ENCODE measurements around the gene NUDCD3. TPM values are rescaled to one million over a fixed set of nuclear protein-coding genes. Genes with fewer than 3 reads are reported as not detected.

NUDCD3 gene
- total RNA-seq, 1 donor from 2014 or later = 43.5 TPM

DNA sequence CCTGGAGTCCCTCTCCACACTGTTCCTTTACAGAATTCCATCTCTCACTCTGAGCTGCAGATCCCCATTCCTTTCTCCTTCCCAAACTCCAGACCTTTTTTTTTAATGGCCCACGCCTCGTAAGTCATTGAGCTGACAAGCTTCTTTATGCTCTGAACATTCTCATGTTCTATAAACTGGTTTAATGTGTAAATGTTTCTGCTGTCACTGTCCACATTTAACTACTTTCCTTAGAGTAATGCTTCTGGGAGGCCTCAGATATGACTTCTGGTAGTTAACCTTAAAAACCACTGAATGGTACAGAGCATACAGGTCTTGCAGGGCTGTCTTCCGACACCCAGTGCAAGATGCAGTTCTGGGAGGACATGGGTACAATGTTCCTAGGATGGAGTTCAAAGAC is 94.0 kb downstream of the NUDCD3 start:
- no peak overlapping the region for H3K4me3 ChIP-seq (ENCODE audit: low read depth, low read length)
- TF ChIP-seq, protein P1, sequence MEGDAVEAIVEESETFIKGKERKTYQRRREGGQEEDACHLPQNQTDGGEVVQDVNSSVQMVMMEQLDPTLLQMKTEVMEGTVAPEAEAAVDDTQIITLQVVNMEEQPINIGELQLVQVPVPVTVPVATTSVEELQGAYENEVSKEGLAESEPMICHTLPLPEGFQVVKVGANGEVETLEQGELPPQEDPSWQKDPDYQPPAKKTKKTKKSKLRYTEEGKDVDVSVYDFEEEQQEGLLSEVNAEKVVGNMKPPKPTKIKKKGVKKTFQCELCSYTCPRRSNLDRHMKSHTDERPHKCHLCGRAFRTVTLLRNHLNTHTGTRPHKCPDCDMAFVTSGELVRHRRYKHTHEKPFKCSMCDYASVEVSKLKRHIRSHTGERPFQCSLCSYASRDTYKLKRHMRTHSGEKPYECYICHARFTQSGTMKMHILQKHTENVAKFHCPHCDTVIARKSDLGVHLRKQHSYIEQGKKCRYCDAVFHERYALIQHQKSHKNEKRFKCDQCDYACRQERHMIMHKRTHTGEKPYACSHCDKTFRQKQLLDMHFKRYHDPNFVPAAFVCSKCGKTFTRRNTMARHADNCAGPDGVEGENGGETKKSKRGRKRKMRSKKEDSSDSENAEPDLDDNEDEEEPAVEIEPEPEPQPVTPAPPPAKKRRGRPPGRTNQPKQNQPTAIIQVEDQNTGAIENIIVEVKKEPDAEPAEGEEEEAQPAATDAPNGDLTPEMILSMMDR (conservative IDR thresholded peaks at IDR 0.05; ENCODE audit: low read depth, low read length) = no peak
- no peak for DNase-seq (ENCODE audit: low read depth)

DNA sequence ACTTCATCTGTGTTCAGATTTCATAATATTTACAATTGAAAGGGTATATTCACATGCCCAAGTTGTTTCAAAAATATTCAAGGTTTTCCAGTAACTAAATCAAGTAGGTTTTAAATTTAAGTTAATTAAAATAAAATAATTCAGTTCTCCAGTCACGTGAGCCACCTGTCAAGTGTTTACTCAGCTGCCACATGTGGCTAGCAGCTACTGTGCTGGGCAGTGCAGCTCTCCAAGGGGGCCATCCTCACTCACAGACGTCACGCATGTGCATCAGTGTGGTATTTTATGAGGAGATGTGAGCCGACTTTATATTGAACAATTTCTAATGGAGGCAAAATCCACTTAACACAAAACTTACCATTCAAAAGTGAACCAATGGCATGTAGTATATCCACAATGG is 95.4 kb downstream of the NUDCD3 start:
- no peak for DNase-seq (ENCODE audit: low read depth)
- no peak overlapping the region for H3K4me3 ChIP-seq (ENCODE audit: low read depth, low read length)
- TF ChIP-seq, protein P1 (conservative IDR thresholded peaks at IDR 0.05; ENCODE audit: low read depth, low read length) = no peak

DNA sequence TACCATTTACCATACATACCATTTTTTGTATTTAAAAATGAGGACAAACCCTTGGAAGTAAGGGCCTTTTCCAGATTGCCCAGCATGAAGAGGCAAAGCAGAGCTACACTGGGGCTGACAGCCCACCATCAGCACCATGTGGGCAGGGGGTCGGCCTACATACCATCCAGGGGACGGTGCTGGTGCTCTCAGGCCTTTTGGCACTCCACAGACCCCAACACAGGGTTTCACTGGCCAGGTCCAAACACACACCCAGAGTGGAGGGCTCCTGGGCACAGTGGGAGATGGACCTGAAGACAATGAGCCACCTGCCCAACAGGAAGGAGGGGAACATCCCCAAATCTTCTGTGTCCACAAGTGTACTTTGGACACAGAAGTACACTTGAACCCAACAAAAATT is 95.8 kb downstream of the NUDCD3 start:
- DNase-seq (ENCODE audit: low read depth) = no peak
- H3K4me3 ChIP-seq (ENCODE audit: low read depth, low read length) = no peak overlapping the region
- TF ChIP-seq, protein P1 (conservative IDR thresholded peaks at IDR 0.05; ENCODE audit: low read depth, low read length) = no peak

DNA sequence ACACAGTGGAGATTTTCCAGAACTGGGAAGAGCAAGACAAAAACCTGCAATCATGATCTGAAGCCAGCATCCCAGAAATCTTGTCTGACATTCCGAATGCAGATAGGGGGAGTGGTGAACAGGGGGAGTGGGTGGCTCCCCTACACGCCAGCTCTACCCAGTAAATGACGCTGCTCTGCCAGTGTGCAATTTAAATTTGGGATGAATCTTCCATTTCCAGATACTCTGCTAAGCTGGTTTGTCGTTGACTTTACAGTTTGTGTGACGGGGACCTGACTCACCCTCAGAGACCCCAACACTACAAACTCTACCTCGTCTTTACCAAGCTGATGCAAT is 96.4 kb downstream of the NUDCD3 start:
- DNase-seq (ENCODE audit: low read depth) = no peak
- TF ChIP-seq, protein P1 (conservative IDR thresholded peaks at IDR 0.05; ENCODE audit: low read depth, low read length) = no peak
- no peak overlapping the region for H3K4me3 ChIP-seq (ENCODE audit: low read depth, low read length)

DNA sequence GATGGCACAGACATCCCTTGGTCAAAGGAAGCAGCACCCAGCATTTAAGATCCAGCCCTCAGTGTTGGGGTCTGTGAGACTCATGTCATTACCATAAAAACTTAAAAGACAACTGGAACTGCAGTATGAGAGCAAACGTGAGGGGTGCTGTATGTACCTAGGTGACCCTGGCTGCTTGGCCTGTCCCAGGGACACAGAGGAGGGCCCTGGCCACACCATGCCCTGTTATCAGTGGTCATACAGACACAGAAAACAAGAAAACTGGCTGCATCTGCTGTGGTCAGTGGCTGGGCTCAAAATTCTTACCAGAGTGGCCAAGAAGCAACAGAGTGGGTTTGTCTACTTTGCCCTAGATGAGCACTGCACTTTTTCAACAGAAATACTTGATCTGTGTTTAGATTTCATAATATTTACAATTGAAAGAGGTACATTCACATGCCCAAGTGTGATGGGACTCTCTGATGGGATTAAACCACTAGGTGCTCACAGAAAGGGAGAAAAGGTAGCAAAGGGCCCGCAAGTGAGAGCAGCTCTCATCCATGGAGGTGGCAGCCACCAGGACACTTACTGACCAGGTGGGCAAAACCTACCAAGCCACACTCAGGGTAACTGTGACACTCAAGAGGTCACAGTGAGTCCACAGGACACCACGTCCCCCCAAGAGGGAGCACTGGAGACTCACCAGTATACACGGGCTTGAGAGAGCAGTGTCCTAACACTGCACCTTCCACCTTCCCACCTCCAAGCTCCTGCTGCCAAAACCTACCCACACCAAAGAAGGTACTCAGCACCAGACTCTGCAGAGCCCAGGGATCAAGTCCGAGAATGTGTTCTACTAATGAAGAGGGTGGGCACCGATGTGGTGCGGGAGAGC is 97.0 kb downstream of the NUDCD3 start:
- no peak for DNase-seq (ENCODE audit: low read depth)
- TF ChIP-seq, protein P1 (conservative IDR thresholded peaks at IDR 0.05; ENCODE audit: low read depth, low read length) = no peak
- H3K4me3 ChIP-seq (ENCODE audit: low read depth, low read length) = no peak overlapping the region

DNA sequence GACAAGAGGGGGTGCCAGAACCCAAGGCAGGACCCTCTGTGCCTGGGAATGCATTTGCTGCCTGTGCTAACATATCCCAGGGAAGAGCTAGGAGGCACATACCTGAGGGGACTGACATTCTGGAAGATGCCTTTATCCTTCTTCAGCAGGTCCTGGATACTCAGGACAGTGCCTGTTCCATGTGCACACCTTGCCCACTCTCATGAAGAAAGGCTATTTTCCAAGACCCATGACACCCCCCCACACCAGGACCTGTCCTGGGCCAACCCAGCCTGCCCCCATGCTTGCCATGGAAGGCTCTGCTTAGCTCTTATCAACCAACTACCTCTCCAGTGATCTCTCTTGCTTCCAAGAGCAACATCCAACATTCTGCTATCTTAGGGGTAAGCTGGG is 97.8 kb downstream of the NUDCD3 start:
- no peak overlapping the region for H3K4me3 ChIP-seq (ENCODE audit: low read depth, low read length)
- DNase-seq (ENCODE audit: low read depth) = no peak
- TF ChIP-seq, protein P1 (conservative IDR thresholded peaks at IDR 0.05; ENCODE audit: low read depth, low read length) = no peak
